GM10266 (cell line): ENCODE results near the gene CCDC7.
"Not testable (repeated sequence)": the region's sequence is repeated elsewhere in the genome, so short reads cannot be mapped to it uniquely, and the experiment has no call there.

Experiments used
- DNase-seq: peaks from one replicate; pipeline ENCODE4 v3.0.0; 2012; ENCODE audit errors: extremely low spot score
- CTCF ChIP-seq: IDR thresholded peaks from 2 replicates; pipeline ENCODE4 v1.5.1; 2012; ENCODE audit warnings: mild to moderate bottlenecking, low read depth; ENCODE audit not compliant: control insufficient read depth, insufficient read depth; ENCODE audit errors: missing control alignments

Gene CCDC7

DNA sequence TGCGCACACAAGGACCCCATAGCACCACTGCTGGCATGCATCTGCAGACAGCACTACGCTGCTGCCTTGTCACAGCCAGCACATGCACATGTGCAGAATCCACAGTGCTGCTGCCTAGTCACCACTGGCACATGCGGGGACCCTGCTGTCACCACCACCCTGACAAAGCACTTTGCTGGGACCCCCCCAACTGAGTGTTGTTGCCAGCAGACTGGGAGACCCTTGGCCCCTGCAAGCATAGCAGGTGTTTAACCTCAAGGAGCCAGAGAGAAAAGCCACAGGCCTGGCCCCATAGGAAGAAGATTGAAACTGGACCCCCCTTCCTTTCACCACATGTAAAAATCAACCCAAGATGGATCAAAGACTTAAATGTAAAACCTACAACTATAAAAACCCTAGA is 300.9 kb downstream of the CCDC7 start:
- DNase-seq, result no peak
- TF ChIP-seq CTCF, result no peak

DNA sequence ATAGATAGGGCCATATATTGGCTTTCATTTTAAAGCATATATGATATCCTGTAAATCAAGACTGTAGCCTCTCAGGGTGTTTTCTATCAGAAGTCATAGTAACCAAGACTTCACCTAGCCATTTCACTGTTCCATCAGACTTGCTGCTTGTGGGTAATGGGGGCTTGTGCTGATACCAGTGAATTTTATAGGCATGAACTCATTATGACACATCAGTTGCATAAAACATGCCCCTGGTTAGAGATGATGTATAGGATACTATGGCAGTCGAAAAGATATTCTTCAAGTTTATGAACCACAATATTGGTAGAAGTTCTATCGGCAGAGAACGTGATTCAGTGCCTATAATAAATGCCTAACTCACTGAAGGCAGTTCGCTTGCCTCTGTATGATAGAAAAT is 305.6 kb downstream of the CCDC7 start:
- no peak for TF ChIP-seq CTCF
- DNase-seq, result no peak

DNA sequence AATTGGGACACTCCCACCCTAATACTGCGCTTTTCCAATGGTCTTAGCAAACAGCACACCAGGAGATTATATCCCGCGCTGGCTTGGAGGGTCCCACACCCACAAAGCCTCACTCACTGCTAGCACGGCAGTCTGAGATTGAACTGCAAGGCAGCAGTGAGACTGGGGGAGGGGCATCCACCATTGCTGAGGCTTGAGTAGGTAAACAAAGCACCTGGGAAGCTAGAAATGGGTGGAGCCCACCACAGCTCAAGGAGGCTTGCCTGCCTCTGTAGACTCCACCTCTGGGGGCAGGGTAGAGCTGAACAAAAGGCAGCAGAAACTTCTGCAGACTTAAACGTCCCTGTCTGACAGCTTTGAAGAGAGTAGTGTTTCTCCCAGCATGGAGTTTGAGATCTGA is 309.0 kb downstream of the CCDC7 start:
- DNase-seq, result not testable (repeated sequence)

GRCh38 chr10:32771217-32771616 is 325.3 kb downstream of the CCDC7 start:
- no peak for TF ChIP-seq CTCF
- DNase-seq, result no peak

DNA sequence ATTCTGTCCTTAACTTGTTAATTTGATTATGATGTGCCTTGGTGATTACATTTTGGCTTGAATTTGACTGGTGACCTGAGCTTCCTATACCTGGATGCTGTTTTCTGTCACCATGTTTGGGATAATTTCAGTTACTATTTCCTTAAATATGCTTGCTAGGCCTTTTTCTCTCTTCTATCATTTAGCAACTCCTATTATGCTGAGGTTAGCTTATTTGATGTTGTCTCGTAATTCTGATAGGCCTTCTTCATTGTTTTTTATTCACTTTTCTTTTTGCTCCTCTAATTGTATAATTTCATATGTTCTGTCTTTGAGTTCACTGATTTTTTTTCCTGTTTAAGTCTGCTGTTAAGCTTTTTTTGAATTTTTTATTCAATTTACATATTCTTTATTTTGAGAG is 327.2 kb downstream of the CCDC7 start:
- no peak for TF ChIP-seq CTCF
- DNase-seq, result no peak

GRCh38 chr10:32786968-32787367 is 341.0 kb downstream of the CCDC7 start:
- TF ChIP-seq CTCF, result no peak

GRCh38 chr10:32787690-32788284 is 341.8 kb downstream of the CCDC7 start:
- DNase-seq, result no peak
- no peak for TF ChIP-seq CTCF

More at GRCh38 chr10:32786968-32787367, 341.0 kb downstream of the CCDC7 start:
- no peak for DNase-seq

DNA sequence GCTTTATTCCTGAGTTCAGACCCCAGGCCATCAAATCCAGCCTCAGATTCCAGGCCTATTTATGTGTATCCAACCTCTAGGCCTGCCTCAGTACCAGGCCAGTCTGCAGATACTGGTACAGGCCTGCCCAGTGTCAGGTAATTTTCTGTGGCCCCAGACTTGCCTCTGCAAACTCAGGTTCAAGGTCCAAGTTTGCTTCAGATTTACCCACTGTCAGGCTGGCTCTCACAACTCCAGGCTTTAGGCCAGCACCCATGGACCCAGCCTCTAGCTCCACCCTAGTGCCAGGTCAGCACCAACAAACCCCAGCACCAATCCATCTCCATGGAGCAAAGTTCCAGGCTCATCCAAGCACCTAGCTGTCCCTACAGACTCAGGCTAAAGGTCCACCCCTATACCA is 342.4 kb downstream of the CCDC7 start:
- no peak for DNase-seq
- no peak for TF ChIP-seq CTCF
